Limb (tissue), 2 donors: ENCODE data around the gene PXYLP1.
"Not testable (repeated sequence)": the region's sequence is repeated elsewhere in the genome, so short reads cannot be mapped to it uniquely, and the experiment has no call there.

Source experiments
- DNase-seq, 2 donors: peaks; one replicate each; pipeline ENCODE4 v3.0.0-alpha.2; 2016; ENCODE audit errors: extremely low spot score in 2 of 2

Gene PXYLP1

GRCh38 chr3:141291559-141292355 lies 60.1 kb downstream of the PXYLP1 start:
- DNase-seq: peak in 1 of 2 donors; percentile 34

- DNase-seq: no peak
Observed at GRCh38 chr3:141292356-141293058, 60.9 kb downstream of the PXYLP1 start.

- no peak for DNase-seq
Observed at GRCh38 chr3:141294301-141294700, 62.7 kb downstream of the PXYLP1 start.

- no peak for DNase-seq
Observed at GRCh38 chr3:141294848-141295247, 63.2 kb downstream of the PXYLP1 start.

- not testable (repeated sequence) for DNase-seq
Observed at GRCh38 chr3:141300426-141300825, 68.8 kb downstream of the PXYLP1 start.

GRCh38 chr3:141302364-141303141 lies 70.9 kb downstream of the PXYLP1 start:
- no peak for DNase-seq

- peak; percentile 67 to 83 for DNase-seq
Observed at GRCh38 chr3:141303481-141304223, 72.0 kb downstream of the PXYLP1 start.

- no peak for DNase-seq
Observed at GRCh38 chr3:141305436-141305835, 73.8 kb downstream of the PXYLP1 start.

- DNase-seq: no peak
Observed at GRCh38 chr3:141306276-141306675, 74.7 kb downstream of the PXYLP1 start.

- no peak for DNase-seq
Observed at GRCh38 chr3:141306922-141307321, 75.3 kb downstream of the PXYLP1 start.

GRCh38 chr3:141307351-141308059 lies 75.9 kb downstream of the PXYLP1 start:
- DNase-seq: no peak

GRCh38 chr3:141308588-141309218 lies 77.1 kb downstream of the PXYLP1 start:
- peak; percentile 45 to 62 for DNase-seq

- DNase-seq: no peak
Observed at GRCh38 chr3:141311170-141311495, 79.5 kb downstream of the PXYLP1 start.

GRCh38 chr3:141311496-141312353 lies 80.1 kb downstream of the PXYLP1 start:
- peak; percentile 98 to 99 for DNase-seq

GRCh38 chr3:141312354-141313092 lies 80.9 kb downstream of the PXYLP1 start:
- DNase-seq: no peak

- no peak for DNase-seq
Observed at GRCh38 chr3:141313093-141313683, 81.6 kb downstream of the PXYLP1 start.

- not testable (repeated sequence) for DNase-seq
Observed at GRCh38 chr3:141314415-141314814, 82.8 kb downstream of the PXYLP1 start.

- DNase-seq: no peak
Observed at GRCh38 chr3:141316851-141317250, 85.2 kb downstream of the PXYLP1 start.
